ENCODE data around the gene PIGZ. TPM values are rescaled to one million over a fixed set of nuclear protein-coding genes. Genes with fewer than 3 reads are reported as not detected.

The PIGZ gene
- total and polyA plus RNA-seq, 9 of the 15 experiments (the other 6 are each of a cell fraction or from before 2014, with no cell fraction given): 0.15 to 1.8 (median 0.76) TPM

DNA sequence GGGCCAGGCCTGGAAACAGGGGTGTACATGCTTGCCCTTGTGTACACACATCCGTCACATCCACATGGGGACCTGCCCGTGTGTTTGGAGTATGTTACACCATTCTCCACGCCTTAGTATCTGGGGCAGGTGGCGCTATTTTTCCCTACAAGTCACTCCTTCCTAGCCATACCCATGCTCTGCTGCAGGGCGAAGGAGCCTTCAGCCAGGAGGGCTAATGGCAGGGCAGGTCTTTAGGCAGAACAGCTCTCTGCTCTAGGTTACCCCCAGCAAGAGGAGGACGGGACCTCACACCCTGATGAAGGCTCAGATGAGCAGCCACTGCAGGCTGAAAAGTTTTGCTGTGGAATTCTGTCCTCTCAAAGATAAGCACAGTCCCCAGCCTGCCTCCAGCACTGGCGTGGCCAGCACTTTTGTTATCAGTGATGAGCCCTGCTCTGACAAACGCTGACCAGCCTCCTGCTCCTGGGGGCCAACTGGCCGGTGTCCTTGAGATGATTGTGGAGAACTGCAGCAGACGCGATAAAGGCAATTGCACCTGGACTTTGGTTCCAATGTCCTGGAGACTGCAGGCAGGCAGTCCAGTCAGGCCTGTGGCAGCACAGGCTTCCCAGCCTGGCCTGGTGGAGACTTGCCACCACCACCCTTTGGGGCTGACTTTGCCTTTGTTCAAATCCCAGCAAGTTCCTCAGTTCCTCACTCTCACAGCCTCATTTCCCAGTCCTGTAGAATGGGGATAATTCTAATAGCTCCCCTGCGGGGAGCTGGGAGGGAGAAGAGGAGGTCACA is 19.8 kb upstream of the PIGZ start (continued):
- TF ChIP-seq, protein P1, sequence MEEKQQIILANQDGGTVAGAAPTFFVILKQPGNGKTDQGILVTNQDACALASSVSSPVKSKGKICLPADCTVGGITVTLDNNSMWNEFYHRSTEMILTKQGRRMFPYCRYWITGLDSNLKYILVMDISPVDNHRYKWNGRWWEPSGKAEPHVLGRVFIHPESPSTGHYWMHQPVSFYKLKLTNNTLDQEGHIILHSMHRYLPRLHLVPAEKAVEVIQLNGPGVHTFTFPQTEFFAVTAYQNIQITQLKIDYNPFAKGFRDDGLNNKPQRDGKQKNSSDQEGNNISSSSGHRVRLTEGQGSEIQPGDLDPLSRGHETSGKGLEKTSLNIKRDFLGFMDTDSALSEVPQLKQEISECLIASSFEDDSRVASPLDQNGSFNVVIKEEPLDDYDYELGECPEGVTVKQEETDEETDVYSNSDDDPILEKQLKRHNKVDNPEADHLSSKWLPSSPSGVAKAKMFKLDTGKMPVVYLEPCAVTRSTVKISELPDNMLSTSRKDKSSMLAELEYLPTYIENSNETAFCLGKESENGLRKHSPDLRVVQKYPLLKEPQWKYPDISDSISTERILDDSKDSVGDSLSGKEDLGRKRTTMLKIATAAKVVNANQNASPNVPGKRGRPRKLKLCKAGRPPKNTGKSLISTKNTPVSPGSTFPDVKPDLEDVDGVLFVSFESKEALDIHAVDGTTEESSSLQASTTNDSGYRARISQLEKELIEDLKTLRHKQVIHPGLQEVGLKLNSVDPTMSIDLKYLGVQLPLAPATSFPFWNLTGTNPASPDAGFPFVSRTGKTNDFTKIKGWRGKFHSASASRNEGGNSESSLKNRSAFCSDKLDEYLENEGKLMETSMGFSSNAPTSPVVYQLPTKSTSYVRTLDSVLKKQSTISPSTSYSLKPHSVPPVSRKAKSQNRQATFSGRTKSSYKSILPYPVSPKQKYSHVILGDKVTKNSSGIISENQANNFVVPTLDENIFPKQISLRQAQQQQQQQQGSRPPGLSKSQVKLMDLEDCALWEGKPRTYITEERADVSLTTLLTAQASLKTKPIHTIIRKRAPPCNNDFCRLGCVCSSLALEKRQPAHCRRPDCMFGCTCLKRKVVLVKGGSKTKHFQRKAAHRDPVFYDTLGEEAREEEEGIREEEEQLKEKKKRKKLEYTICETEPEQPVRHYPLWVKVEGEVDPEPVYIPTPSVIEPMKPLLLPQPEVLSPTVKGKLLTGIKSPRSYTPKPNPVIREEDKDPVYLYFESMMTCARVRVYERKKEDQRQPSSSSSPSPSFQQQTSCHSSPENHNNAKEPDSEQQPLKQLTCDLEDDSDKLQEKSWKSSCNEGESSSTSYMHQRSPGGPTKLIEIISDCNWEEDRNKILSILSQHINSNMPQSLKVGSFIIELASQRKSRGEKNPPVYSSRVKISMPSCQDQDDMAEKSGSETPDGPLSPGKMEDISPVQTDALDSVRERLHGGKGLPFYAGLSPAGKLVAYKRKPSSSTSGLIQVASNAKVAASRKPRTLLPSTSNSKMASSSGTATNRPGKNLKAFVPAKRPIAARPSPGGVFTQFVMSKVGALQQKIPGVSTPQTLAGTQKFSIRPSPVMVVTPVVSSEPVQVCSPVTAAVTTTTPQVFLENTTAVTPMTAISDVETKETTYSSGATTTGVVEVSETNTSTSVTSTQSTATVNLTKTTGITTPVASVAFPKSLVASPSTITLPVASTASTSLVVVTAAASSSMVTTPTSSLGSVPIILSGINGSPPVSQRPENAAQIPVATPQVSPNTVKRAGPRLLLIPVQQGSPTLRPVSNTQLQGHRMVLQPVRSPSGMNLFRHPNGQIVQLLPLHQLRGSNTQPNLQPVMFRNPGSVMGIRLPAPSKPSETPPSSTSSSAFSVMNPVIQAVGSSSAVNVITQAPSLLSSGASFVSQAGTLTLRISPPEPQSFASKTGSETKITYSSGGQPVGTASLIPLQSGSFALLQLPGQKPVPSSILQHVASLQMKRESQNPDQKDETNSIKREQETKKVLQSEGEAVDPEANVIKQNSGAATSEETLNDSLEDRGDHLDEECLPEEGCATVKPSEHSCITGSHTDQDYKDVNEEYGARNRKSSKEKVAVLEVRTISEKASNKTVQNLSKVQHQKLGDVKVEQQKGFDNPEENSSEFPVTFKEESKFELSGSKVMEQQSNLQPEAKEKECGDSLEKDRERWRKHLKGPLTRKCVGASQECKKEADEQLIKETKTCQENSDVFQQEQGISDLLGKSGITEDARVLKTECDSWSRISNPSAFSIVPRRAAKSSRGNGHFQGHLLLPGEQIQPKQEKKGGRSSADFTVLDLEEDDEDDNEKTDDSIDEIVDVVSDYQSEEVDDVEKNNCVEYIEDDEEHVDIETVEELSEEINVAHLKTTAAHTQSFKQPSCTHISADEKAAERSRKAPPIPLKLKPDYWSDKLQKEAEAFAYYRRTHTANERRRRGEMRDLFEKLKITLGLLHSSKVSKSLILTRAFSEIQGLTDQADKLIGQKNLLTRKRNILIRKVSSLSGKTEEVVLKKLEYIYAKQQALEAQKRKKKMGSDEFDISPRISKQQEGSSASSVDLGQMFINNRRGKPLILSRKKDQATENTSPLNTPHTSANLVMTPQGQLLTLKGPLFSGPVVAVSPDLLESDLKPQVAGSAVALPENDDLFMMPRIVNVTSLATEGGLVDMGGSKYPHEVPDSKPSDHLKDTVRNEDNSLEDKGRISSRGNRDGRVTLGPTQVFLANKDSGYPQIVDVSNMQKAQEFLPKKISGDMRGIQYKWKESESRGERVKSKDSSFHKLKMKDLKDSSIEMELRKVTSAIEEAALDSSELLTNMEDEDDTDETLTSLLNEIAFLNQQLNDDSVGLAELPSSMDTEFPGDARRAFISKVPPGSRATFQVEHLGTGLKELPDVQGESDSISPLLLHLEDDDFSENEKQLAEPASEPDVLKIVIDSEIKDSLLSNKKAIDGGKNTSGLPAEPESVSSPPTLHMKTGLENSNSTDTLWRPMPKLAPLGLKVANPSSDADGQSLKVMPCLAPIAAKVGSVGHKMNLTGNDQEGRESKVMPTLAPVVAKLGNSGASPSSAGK (IDR thresholded peaks at IDR 0.05): peak; percentile 73
- TF ChIP-seq, protein P2, sequence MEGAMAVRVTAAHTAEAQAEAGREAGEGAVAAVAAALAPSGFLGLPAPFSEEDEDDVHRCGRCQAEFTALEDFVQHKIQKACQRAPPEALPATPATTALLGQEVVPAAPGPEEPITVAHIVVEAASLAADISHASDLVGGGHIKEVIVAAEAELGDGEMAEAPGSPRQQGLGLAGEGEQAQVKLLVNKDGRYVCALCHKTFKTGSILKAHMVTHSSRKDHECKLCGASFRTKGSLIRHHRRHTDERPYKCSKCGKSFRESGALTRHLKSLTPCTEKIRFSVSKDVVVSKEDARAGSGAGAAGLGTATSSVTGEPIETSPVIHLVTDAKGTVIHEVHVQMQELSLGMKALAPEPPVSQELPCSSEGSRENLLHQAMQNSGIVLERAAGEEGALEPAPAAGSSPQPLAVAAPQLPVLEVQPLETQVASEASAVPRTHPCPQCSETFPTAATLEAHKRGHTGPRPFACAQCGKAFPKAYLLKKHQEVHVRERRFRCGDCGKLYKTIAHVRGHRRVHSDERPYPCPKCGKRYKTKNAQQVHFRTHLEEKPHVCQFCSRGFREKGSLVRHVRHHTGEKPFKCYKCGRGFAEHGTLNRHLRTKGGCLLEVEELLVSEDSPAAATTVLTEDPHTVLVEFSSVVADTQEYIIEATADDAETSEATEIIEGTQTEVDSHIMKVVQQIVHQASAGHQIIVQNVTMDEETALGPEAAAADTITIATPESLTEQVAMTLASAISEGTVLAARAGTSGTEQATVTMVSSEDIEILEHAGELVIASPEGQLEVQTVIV (CRISPR knock-in tag; IDR thresholded peaks at IDR 0.05; ENCODE audit: borderline replicate concordance): no peak
- TF ChIP-seq TCF3 (CRISPR knock-in tag; IDR thresholded peaks at IDR 0.05) (peak; percentile 99), ILF3 (IDR thresholded peaks at IDR 0.05; ENCODE audit: borderline replicate concordance) (no peak), ZEB2 (IDR thresholded peaks at IDR 0.05) (peak; percentile 88), EHMT2 (IDR thresholded peaks at IDR 0.05) (no peak), PURB (CRISPR knock-in tag; IDR thresholded peaks at IDR 0.05; ENCODE audit: low read depth) (no peak), ZBTB17 (CRISPR knock-in tag; IDR thresholded peaks at IDR 0.05) (peak; percentile 70), BRD9 (IDR thresholded peaks at IDR 0.05; ENCODE audit: low read depth, partially characterized antibody) (peak; percentile 67)
- TF ChIP-seq, protein P3, sequence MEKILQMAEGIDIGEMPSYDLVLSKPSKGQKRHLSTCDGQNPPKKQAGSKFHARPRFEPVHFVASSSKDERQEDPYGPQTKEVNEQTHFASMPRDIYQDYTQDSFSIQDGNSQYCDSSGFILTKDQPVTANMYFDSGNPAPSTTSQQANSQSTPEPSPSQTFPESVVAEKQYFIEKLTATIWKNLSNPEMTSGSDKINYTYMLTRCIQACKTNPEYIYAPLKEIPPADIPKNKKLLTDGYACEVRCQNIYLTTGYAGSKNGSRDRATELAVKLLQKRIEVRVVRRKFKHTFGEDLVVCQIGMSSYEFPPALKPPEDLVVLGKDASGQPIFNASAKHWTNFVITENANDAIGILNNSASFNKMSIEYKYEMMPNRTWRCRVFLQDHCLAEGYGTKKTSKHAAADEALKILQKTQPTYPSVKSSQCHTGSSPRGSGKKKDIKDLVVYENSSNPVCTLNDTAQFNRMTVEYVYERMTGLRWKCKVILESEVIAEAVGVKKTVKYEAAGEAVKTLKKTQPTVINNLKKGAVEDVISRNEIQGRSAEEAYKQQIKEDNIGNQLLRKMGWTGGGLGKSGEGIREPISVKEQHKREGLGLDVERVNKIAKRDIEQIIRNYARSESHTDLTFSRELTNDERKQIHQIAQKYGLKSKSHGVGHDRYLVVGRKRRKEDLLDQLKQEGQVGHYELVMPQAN (IDR thresholded peaks at IDR 0.05; ENCODE audit: borderline replicate concordance): no peak
